HepG2 (cell line): ENCODE results near the gene BCKDHB. TPM values are rescaled to one million over a fixed set of nuclear protein-coding genes. Genes with fewer than 3 reads are reported as not detected.

Experiments
- CCAR2 ChIP-seq: fragments of 200-400 bp; formaldehyde crosslinking; optimal IDR thresholded peaks from 2 replicates; pipeline ENCODE3; 2018; ENCODE audit warnings: low read depth, mild to moderate bottlenecking, low read length, moderate library complexity
- GZF1 ChIP-seq: sonication (generic); formaldehyde crosslinking; IDR thresholded peaks from 2 replicates; pipeline ENCODE4 v1.5.1; 2020; ENCODE audit warnings: mild to moderate bottlenecking, missing genetic modification reagents
- NKX3-1 ChIP-seq: sonication (generic); formaldehyde crosslinking; IDR thresholded peaks from 2 replicates; pipeline ENCODE4 v1.5.0; 2020; ENCODE audit warnings: missing genetic modification reagents
- PCBP1 ChIP-seq: fragments of 200-400 bp; formaldehyde crosslinking; IDR thresholded peaks from 2 replicates; pipeline ENCODE4 v1.6.1; 2017; ENCODE audit warnings: mild to moderate bottlenecking, low read depth, low read length, borderline replicate concordance
- ZFP36L2 ChIP-seq: sonication (generic); formaldehyde crosslinking; IDR thresholded peaks from 2 replicates; pipeline ENCODE4 v1.4.0; 2020; ENCODE audit warnings: missing genetic modification reagents
- ZFP41 ChIP-seq: sonication (generic); formaldehyde crosslinking; IDR thresholded peaks from 2 replicates; pipeline ENCODE4 v1.4.0; 2020; ENCODE audit warnings: mild to moderate bottlenecking, missing genetic modification reagents, borderline replicate concordance
- ZNF768 ChIP-seq: sonication (generic); formaldehyde crosslinking; IDR thresholded peaks from 2 replicates; pipeline ENCODE4 v1.4.0; 2020; ENCODE audit warnings: missing genetic modification reagents
- polyA plus RNA-seq, 8 experiments: library from polyadenylated mRNA; depleted of rRNA in 3 of 8; stranded (reverse) in 7 of 8; unstranded in 1 of 8; fragments of >200 nt; fragmentation: Illumina TruSeq in 4 of 8; extraction: Trizol in 4 of 8; gene quantifications; 2 replicates each; pipeline versions ENCODE4 v1.2.1 to v1.2.3, GENCODE V29; 2011 to 2016; ENCODE audit warnings: low read depth in 4 of 8, missing spikeins in 1 of 8, mixed read lengths in 1 of 8; ENCODE audit not compliant: insufficient read depth in 1 of 8
- total RNA-seq, 5 experiments: library from RNA; depleted of rRNA; stranded (reverse); fragments of >200 nt; fragmentation: Illumina TruSeq; extraction: Trizol; gene quantifications; 2 replicates each; pipeline ENCODE4 v1.2.3, GENCODE V29; 2016; ENCODE audit warnings: low read depth in 1 of 5
- TF ChIP-seq, protein P1 (sequence below): sonication (generic); formaldehyde crosslinking; IDR thresholded peaks from 2 replicates; pipeline ENCODE4 v1.4.0; 2020; ENCODE audit warnings: missing genetic modification reagents, borderline replicate concordance
- TF ChIP-seq, protein P2 (sequence below): sonication (generic); formaldehyde crosslinking; IDR thresholded peaks from 2 replicates; pipeline ENCODE4 v1.5.0; 2020; ENCODE audit warnings: mild to moderate bottlenecking, missing genetic modification reagents
- TF ChIP-seq, protein P3 (sequence below): sonication (generic); formaldehyde crosslinking; IDR thresholded peaks from 2 replicates; pipeline ENCODE4 v1.4.0; 2020; ENCODE audit warnings: mild to moderate bottlenecking, missing genetic modification reagents
- TF ChIP-seq, protein P4 (sequence below): sonication (generic); formaldehyde crosslinking; IDR thresholded peaks from 2 replicates; pipeline ENCODE4 v1.4.0; 2020; ENCODE audit warnings: missing genetic modification reagents
- TF ChIP-seq, protein P5 (sequence below): sonication (generic); formaldehyde crosslinking; IDR thresholded peaks from 2 replicates; pipeline ENCODE4 v1.5.1; 2020; ENCODE audit warnings: missing genetic modification reagents, mild to moderate bottlenecking, borderline replicate concordance

The BCKDHB gene
- total and polyA plus RNA-seq, 2 of the 13 experiments (the other 11 are each of a cell fraction or from before 2014, with no cell fraction given) = 10.8 to 13.6 TPM

DNA sequence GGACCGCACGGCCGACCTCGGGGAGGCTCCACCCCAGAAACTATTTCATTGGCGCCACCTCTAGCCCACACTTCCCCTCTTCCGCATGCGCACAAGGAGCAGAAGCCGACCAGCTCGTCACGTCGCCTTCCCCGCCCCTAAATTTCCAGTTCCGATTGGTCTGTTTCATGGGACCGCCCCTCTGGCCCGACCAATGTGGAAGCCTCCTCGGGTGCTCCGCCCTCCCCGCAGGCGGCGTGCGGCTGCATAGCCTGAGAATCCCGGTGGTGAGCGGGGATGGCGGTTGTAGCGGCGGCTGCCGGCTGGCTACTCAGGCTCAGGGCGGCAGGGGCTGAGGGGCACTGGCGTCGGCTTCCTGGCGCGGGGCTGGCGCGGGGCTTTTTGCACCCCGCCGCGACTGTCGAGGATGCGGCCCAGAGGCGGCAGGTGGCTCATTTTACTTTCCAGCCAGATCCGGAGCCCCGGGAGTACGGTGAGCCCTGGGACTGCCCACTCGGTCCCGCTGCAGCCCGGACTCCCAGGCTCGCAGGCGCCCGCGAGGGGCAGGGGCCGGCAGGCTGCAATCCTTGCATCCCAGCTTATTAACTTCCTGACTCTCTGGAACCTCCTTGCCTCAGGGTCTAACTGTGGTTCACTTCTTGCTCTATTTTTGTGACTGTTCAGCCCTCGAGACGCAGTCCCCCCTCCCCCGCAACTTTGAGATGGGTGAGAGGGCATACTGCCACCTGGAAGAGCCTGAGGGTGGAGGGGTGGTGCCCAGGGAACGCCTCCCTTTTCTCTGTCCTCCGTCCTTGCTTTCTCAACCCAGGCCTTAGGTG lies at the start of gene BCKDHB (continued):
- TF ChIP-seq, protein P1, sequence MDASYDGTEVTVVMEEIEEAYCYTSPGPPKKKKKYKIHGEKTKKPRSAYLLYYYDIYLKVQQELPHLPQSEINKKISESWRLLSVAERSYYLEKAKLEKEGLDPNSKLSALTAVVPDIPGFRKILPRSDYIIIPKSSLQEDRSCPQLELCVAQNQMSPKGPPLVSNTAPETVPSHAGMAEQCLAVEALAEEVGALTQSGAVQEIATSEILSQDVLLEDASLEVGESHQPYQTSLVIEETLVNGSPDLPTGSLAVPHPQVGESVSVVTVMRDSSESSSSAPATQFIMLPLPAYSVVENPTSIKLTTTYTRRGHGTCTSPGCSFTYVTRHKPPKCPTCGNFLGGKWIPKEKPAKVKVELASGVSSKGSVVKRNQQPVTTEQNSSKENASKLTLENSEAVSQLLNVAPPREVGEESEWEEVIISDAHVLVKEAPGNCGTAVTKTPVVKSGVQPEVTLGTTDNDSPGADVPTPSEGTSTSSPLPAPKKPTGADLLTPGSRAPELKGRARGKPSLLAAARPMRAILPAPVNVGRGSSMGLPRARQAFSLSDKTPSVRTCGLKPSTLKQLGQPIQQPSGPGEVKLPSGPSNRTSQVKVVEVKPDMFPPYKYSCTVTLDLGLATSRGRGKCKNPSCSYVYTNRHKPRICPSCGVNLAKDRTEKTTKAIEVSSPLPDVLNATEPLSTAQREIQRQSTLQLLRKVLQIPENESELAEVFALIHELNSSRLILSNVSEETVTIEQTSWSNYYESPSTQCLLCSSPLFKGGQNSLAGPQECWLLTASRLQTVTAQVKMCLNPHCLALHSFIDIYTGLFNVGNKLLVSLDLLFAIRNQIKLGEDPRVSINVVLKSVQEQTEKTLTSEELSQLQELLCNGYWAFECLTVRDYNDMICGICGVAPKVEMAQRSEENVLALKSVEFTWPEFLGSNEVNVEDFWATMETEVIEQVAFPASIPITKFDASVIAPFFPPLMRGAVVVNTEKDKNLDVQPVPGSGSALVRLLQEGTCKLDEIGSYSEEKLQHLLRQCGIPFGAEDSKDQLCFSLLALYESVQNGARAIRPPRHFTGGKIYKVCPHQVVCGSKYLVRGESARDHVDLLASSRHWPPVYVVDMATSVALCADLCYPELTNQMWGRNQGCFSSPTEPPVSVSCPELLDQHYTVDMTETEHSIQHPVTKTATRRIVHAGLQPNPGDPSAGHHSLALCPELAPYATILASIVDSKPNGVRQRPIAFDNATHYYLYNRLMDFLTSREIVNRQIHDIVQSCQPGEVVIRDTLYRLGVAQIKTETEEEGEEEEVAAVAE = no peak; the same call in 1 of the 2 replicates
- no peak for TF ChIP-seq ZFP36L2 (CRISPR knock-in tag)
- TF ChIP-seq PCBP1 = 0 out of 2 replicates have a peak, but pooled peaks have one; percentile 33
- TF ChIP-seq, protein P2, sequence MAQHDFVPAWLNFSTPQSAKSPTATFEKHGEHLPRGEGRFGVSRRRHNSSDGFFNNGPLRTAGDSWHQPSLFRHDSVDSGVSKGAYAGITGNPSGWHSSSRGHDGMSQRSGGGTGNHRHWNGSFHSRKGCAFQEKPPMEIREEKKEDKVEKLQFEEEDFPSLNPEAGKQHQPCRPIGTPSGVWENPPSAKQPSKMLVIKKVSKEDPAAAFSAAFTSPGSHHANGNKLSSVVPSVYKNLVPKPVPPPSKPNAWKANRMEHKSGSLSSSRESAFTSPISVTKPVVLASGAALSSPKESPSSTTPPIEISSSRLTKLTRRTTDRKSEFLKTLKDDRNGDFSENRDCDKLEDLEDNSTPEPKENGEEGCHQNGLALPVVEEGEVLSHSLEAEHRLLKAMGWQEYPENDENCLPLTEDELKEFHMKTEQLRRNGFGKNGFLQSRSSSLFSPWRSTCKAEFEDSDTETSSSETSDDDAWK (CRISPR knock-in tag) = no peak
- peak; percentile 72; the same call in 1 of the 2 replicates for TF ChIP-seq ZNF768 (CRISPR knock-in tag)
- TF ChIP-seq, protein P3, sequence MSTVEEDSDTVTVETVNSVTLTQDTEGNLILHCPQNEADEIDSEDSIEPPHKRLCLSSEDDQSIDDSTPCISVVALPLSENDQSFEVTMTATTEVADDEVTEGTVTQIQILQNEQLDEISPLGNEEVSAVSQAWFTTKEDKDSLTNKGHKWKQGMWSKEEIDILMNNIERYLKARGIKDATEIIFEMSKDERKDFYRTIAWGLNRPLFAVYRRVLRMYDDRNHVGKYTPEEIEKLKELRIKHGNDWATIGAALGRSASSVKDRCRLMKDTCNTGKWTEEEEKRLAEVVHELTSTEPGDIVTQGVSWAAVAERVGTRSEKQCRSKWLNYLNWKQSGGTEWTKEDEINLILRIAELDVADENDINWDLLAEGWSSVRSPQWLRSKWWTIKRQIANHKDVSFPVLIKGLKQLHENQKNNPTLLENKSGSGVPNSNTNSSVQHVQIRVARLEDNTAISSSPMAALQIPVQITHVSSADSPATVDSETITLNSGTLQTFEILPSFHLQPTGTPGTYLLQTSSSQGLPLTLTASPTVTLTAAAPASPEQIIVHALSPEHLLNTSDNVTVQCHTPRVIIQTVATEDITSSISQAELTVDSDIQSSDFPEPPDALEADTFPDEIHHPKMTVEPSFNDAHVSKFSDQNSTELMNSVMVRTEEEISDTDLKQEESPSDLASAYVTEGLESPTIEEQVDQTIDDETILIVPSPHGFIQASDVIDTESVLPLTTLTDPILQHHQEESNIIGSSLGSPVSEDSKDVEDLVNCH (CRISPR knock-in tag) = no peak
- peak; percentile 82; the same call in 1 of the 2 replicates for TF ChIP-seq NKX3-1
- no peak for TF ChIP-seq CCAR2
- TF ChIP-seq, protein P4, sequence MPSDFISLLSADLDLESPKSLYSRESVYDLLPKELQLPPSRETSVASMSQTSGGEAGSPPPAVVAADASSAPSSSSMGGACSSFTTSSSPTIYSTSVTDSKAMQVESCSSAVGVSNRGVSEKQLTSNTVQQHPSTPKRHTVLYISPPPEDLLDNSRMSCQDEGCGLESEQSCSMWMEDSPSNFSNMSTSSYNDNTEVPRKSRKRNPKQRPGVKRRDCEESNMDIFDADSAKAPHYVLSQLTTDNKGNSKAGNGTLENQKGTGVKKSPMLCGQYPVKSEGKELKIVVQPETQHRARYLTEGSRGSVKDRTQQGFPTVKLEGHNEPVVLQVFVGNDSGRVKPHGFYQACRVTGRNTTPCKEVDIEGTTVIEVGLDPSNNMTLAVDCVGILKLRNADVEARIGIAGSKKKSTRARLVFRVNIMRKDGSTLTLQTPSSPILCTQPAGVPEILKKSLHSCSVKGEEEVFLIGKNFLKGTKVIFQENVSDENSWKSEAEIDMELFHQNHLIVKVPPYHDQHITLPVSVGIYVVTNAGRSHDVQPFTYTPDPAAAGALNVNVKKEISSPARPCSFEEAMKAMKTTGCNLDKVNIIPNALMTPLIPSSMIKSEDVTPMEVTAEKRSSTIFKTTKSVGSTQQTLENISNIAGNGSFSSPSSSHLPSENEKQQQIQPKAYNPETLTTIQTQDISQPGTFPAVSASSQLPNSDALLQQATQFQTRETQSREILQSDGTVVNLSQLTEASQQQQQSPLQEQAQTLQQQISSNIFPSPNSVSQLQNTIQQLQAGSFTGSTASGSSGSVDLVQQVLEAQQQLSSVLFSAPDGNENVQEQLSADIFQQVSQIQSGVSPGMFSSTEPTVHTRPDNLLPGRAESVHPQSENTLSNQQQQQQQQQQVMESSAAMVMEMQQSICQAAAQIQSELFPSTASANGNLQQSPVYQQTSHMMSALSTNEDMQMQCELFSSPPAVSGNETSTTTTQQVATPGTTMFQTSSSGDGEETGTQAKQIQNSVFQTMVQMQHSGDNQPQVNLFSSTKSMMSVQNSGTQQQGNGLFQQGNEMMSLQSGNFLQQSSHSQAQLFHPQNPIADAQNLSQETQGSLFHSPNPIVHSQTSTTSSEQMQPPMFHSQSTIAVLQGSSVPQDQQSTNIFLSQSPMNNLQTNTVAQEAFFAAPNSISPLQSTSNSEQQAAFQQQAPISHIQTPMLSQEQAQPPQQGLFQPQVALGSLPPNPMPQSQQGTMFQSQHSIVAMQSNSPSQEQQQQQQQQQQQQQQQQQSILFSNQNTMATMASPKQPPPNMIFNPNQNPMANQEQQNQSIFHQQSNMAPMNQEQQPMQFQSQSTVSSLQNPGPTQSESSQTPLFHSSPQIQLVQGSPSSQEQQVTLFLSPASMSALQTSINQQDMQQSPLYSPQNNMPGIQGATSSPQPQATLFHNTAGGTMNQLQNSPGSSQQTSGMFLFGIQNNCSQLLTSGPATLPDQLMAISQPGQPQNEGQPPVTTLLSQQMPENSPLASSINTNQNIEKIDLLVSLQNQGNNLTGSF (CRISPR knock-in tag) = peak; percentile 78
- TF ChIP-seq ZFP41 = no peak
- TF ChIP-seq GZF1 (CRISPR knock-in tag) = no peak; the same call in 1 of the 2 replicates
- TF ChIP-seq, protein P5, sequence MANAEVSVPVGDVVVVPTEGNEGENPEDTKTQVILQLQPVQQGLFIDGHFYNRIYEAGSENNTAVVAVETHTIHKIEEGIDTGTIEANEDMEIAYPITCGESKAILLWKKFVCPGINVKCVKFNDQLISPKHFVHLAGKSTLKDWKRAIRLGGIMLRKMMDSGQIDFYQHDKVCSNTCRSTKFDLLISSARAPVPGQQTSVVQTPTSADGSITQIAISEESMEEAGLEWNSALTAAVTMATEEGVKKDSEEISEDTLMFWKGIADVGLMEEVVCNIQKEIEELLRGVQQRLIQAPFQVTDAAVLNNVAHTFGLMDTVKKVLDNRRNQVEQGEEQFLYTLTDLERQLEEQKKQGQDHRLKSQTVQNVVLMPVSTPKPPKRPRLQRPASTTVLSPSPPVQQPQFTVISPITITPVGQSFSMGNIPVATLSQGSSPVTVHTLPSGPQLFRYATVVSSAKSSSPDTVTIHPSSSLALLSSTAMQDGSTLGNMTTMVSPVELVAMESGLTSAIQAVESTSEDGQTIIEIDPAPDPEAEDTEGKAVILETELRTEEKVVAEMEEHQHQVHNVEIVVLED (CRISPR knock-in tag) = peak; percentile 81
